ENCODE results near the gene CFAP410.
A peak's percentile ranks its signal among the peaks of the same experiment; 100 is the strongest.

Gene CFAP410

GRCh38 chr21:44345495-44345894, 6.3 kb upstream of the CFAP410 start:
- TF ChIP-seq EGR1 (IDR thresholded peaks at IDR 0.05) (no peak), NFIC (IDR thresholded peaks at IDR 0.05) (no peak), FOXM1 (IDR thresholded peaks at IDR 0.05; ENCODE audit: borderline replicate concordance, low read depth) (no peak), TEAD4 (IDR thresholded peaks at IDR 0.05) (no peak), RAD21 (IDR thresholded peaks at IDR 0.05; ENCODE audit: low read depth) (no peak), TCF12 (IDR thresholded peaks at IDR 0.05; ENCODE audit: low read depth) (no peak), CEBPB (IDR thresholded peaks at IDR 0.05) (no peak), TAF1 (IDR thresholded peaks at IDR 0.05; ENCODE audit: low read depth) (no peak), ZBTB7A (IDR thresholded peaks at IDR 0.05; ENCODE audit: low read depth) (no peak), CREB1 (IDR thresholded peaks at IDR 0.05; ENCODE audit: low read depth) (no peak), USF1 (IDR thresholded peaks at IDR 0.05) (no peak), MAX (IDR thresholded peaks at IDR 0.05) (no peak)

GRCh38 chr21:44344541-44345183, 5.5 kb upstream of the CFAP410 start:
- no peak for TF ChIP-seq FOXM1 (IDR thresholded peaks at IDR 0.05; ENCODE audit: borderline replicate concordance, low read depth)
- no peak for TF ChIP-seq TEAD4 (IDR thresholded peaks at IDR 0.05)
- no peak for TF ChIP-seq EGR1 (IDR thresholded peaks at IDR 0.05)
- no peak for TF ChIP-seq MAX (IDR thresholded peaks at IDR 0.05)
- no peak for TF ChIP-seq CEBPB (IDR thresholded peaks at IDR 0.05)
- no peak for TF ChIP-seq EP300 (IDR thresholded peaks at IDR 0.05; ENCODE audit: borderline replicate concordance)
- no peak for TF ChIP-seq CREB1 (IDR thresholded peaks at IDR 0.05; ENCODE audit: low read depth)
- TF ChIP-seq REST (IDR thresholded peaks at IDR 0.05; ENCODE audit: low read depth) = no peak
- no peak for TF ChIP-seq ZBTB7A (IDR thresholded peaks at IDR 0.05; ENCODE audit: low read depth)
- no peak for TF ChIP-seq RAD21 (IDR thresholded peaks at IDR 0.05; ENCODE audit: low read depth)

GRCh38 chr21:44337941-44338895, 972 bp downstream of the CFAP410 start:
- no peak for TF ChIP-seq TAF1 (IDR thresholded peaks at IDR 0.05; ENCODE audit: low read depth)
- TF ChIP-seq REST (IDR thresholded peaks at IDR 0.05; ENCODE audit: low read depth) = no peak
- peak; percentile 95 for TF ChIP-seq ZBTB7A (IDR thresholded peaks at IDR 0.05; ENCODE audit: low read depth)
- TF ChIP-seq RAD21 (IDR thresholded peaks at IDR 0.05; ENCODE audit: low read depth) = peak; percentile 34; the same call in 1 of the 2 replicates

- TF ChIP-seq TEAD4 (IDR thresholded peaks at IDR 0.05) (no peak), USF1 (IDR thresholded peaks at IDR 0.05) (no peak), EGR1 (IDR thresholded peaks at IDR 0.05) (no peak), FOXM1 (IDR thresholded peaks at IDR 0.05; ENCODE audit: borderline replicate concordance, low read depth) (no peak), NFIC (IDR thresholded peaks at IDR 0.05) (no peak), MAX (IDR thresholded peaks at IDR 0.05) (no peak), REST (IDR thresholded peaks at IDR 0.05; ENCODE audit: low read depth) (no peak)
These were observed 1.7 kb downstream of the CFAP410 start for GRCh38 chr21:44337449-44337848.
